Amniotic stem cell (primary cell): ENCODE measurements around the gene CUTA.

Experiments
- DNase-seq: peaks from one replicate; lab custom pipeline; 2025; lab: John Stamatoyannopoulos, UW

The CUTA gene

GRCh38 chr6:33417903-33418689, at the start of gene CUTA:
Gene CUTA, minus strand, starts transcription at chr6:33418107. Its CDS starts 107 bp downstream, at chr6:33418000.
- DNase-seq = peak; percentile 99

GRCh38 chr6:33467091-33467490, 49.2 kb upstream of the CUTA start:
- DNase-seq = no peak

- no peak for DNase-seq
These were observed 48.3 kb upstream of the CUTA start for GRCh38 chr6:33466075-33466735.

- no peak for DNase-seq
These were observed 41.3 kb upstream of the CUTA start for GRCh38 chr6:33459226-33459625.

- no peak for DNase-seq
These were observed 40.8 kb upstream of the CUTA start for GRCh38 chr6:33458676-33459075.

- no peak for DNase-seq
These were observed 38.2 kb upstream of the CUTA start for GRCh38 chr6:33456156-33456555.

GRCh38 chr6:33455051-33455450, 37.1 kb upstream of the CUTA start:
- no peak for DNase-seq

GRCh38 chr6:33454009-33454946, 36.4 kb upstream of the CUTA start, which contains the start of gene ZBTB9:
Gene ZBTB9, plus strand, starts transcription at chr6:33454576. Its CDS starts 525 bp downstream, at chr6:33455101.
- DNase-seq = peak; percentile 93

GRCh38 chr6:33453393-33454008, 35.6 kb upstream of the CUTA start:
- no peak for DNase-seq

- DNase-seq = no peak
These were observed 34.6 kb upstream of the CUTA start for GRCh38 chr6:33452496-33452895.

- DNase-seq = no peak
These were observed 33.7 kb upstream of the CUTA start for GRCh38 chr6:33451606-33452005.

GRCh38 chr6:33450434-33450833, 32.5 kb upstream of the CUTA start:
- no peak for DNase-seq

GRCh38 chr6:33446356-33446755, 28.4 kb upstream of the CUTA start:
- DNase-seq = no peak

GRCh38 chr6:33445119-33445603, 27.3 kb upstream of the CUTA start:
- no peak for DNase-seq

- DNase-seq = no peak
These were observed 26.0 kb upstream of the CUTA start for GRCh38 chr6:33443619-33444504.

- no peak for DNase-seq
These were observed 25.1 kb upstream of the CUTA start for GRCh38 chr6:33443025-33443424.

- no peak for DNase-seq
These were observed 24.4 kb upstream of the CUTA start for GRCh38 chr6:33442283-33442682.

GRCh38 chr6:33441457-33441856, 23.6 kb upstream of the CUTA start:
- DNase-seq = no peak

- no peak for DNase-seq
These were observed 22.9 kb upstream of the CUTA start for GRCh38 chr6:33440649-33441309.
